Measurements from ENCODE around the gene REPS1. TPM values are rescaled to one million over a fixed set of nuclear protein-coding genes. Genes with fewer than 3 reads are reported as not detected.

REPS1 gene
- total RNA-seq, 1 donor from 2014 or later = 50.4 TPM

- Mint-ChIP-seq H3K4me1 (ENCODE audit: unreplicated experiment) (peaks cover 9% of the 10 kb centered on the region), H3K9me3 (ENCODE audit: unreplicated experiment) (no peaks in the 10 kb centered on the region), H3K4me3 (ENCODE audit: unreplicated experiment) (no peak overlapping the region), H3K27ac (ENCODE audit: unreplicated experiment) (no peak overlapping the region), H3K36me3 (ENCODE audit: low read depth, unreplicated experiment) (no peaks in the 10 kb centered on the region), H3K27me3 (ENCODE audit: unreplicated experiment) (peaks cover 2% of the 10 kb centered on the region)
- TF ChIP-seq CTCF (IDR thresholded peaks at IDR 0.05; ENCODE audit: unreplicated experiment) = no peak
- DNase-seq (ENCODE audit: low spot score) = no peak
Measured at GRCh38 chr6:138864343-138864890, 123.6 kb downstream of the REPS1 start.

GRCh38 chr6:138863321-138863720, 124.7 kb downstream of the REPS1 start:
- DNase-seq (ENCODE audit: low spot score) = no peak
- H3K9me3 Mint-ChIP-seq (ENCODE audit: unreplicated experiment) = no peaks in the 10 kb centered on the region
- no peak for TF ChIP-seq CTCF (IDR thresholded peaks at IDR 0.05; ENCODE audit: unreplicated experiment)
- no peak overlapping the region for H3K4me3 Mint-ChIP-seq (ENCODE audit: unreplicated experiment)
- no peaks in the 10 kb centered on the region for H3K27me3 Mint-ChIP-seq (ENCODE audit: unreplicated experiment)
- H3K4me1 Mint-ChIP-seq (ENCODE audit: unreplicated experiment) = peaks cover under 1% of the 10 kb centered on the region
- no peaks in the 10 kb centered on the region for H3K36me3 Mint-ChIP-seq (ENCODE audit: low read depth, unreplicated experiment)
- H3K27ac Mint-ChIP-seq (ENCODE audit: unreplicated experiment) = no peak overlapping the region

- no peaks in the 10 kb centered on the region for H3K9me3 Mint-ChIP-seq (ENCODE audit: unreplicated experiment)
- peaks cover 3% of the 10 kb centered on the region for H3K4me1 Mint-ChIP-seq (ENCODE audit: unreplicated experiment)
- no peak for TF ChIP-seq CTCF (IDR thresholded peaks at IDR 0.05; ENCODE audit: unreplicated experiment)
- no peak for DNase-seq (ENCODE audit: low spot score)
- no peak overlapping the region for H3K4me3 Mint-ChIP-seq (ENCODE audit: unreplicated experiment)
- H3K36me3 Mint-ChIP-seq (ENCODE audit: low read depth, unreplicated experiment) = no peaks in the 10 kb centered on the region
- no peaks in the 10 kb centered on the region for H3K27me3 Mint-ChIP-seq (ENCODE audit: unreplicated experiment)
- H3K27ac Mint-ChIP-seq (ENCODE audit: unreplicated experiment) = no peak overlapping the region
Measured at GRCh38 chr6:138862456-138862855, 125.6 kb downstream of the REPS1 start.

GRCh38 chr6:138857775-138858174, 130.3 kb downstream of the REPS1 start:
- Mint-ChIP-seq H3K27ac (ENCODE audit: unreplicated experiment) (no peak overlapping the region), H3K36me3 (ENCODE audit: low read depth, unreplicated experiment) (no peaks in the 10 kb centered on the region), H3K4me1 (ENCODE audit: unreplicated experiment) (peaks cover 5% of the 10 kb centered on the region), H3K4me3 (ENCODE audit: unreplicated experiment) (no peak overlapping the region), H3K9me3 (ENCODE audit: unreplicated experiment) (no peaks in the 10 kb centered on the region), H3K27me3 (ENCODE audit: unreplicated experiment) (no peaks in the 10 kb centered on the region)
- no peak for DNase-seq (ENCODE audit: low spot score)
- no peak for TF ChIP-seq CTCF (IDR thresholded peaks at IDR 0.05; ENCODE audit: unreplicated experiment)

DNA sequence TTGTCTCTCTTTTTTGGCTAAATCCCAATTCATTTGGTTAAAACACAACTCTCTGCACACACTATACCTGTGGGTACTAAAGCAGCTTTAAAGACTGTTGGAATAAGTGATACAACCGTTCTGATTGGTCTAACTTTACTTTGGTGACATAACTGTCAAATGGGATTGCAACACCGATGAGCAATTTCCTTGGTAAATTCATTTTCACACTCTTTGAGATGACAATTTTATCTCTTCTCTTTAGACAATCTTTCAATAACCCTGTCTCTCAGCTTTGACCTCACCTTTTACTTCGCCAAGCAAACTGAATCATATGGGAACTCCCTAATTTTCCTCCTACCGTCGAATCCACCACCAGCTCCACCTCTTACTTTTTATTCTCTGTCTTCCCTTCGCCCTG, 131.4 kb downstream of the REPS1 start:
- no peak for DNase-seq (ENCODE audit: low spot score)
- Mint-ChIP-seq H3K9me3 (ENCODE audit: unreplicated experiment) (no peaks in the 10 kb centered on the region), H3K4me1 (ENCODE audit: unreplicated experiment) (peaks cover 5% of the 10 kb centered on the region), H3K27me3 (ENCODE audit: unreplicated experiment) (no peaks in the 10 kb centered on the region), H3K27ac (ENCODE audit: unreplicated experiment) (no peak overlapping the region), H3K36me3 (ENCODE audit: low read depth, unreplicated experiment) (no peaks in the 10 kb centered on the region), H3K4me3 (ENCODE audit: unreplicated experiment) (no peak overlapping the region)
- TF ChIP-seq CTCF (IDR thresholded peaks at IDR 0.05; ENCODE audit: unreplicated experiment) = no peak

Other genes starting within 250 kb of the REPS1 start
- 8.1 TPM for gene CCDC28A, start 214.5 kb downstream of the REPS1 start, total RNA-seq (ENCODE audit: unreplicated experiment)
- gene ECT2L, start 192.2 kb downstream of the REPS1 start, total RNA-seq (ENCODE audit: unreplicated experiment) = not detected
- 117 TPM for gene ABRACL, start 40.5 kb upstream of the REPS1 start, total RNA-seq (ENCODE audit: unreplicated experiment)
- gene HECA, start 146.8 kb upstream of the REPS1 start, total RNA-seq (ENCODE audit: unreplicated experiment) = 36.7 TPM

Data from endothelial cell (in vitro differentiated cells).